Kidney (tissue), 14 donors: ENCODE measurements around the gene ASS1. TPM values are rescaled to one million over a fixed set of nuclear protein-coding genes. Genes with fewer than 3 reads are reported as not detected.

Experiments
- DNase-seq, 5 donors: peaks; one replicate each; pipeline ENCODE4 v3.0.0-alpha.2; 2013 to 2020
- FAIRE-seq: peaks from 2 replicates; lab custom pipeline; 2012; peaks lifted over from hg19 to GRCh38; lab: Jason Lieb, UNC
- H3K27ac ChIP-seq, 2 donors: one replicate each; pipeline ENCODE4 v1.7.0; 2013; ENCODE audit warnings: low read depth in 2 of 2, low read length in 2 of 2, inconsistent platforms in 1 of 2
- H3K27me3 ChIP-seq: one replicate; pipeline ENCODE4 v1.7.1; 2013; ENCODE audit warnings: low read length, inconsistent platforms; ENCODE audit not compliant: control insufficient read depth, insufficient read depth
- H3K36me3 ChIP-seq, 3 donors: one replicate each; pipeline versions ENCODE4 v1.7.0 to v1.7.1; 2013; ENCODE audit warnings: low read length in 3 of 3, control low read depth in 1 of 3, inconsistent platforms in 1 of 3; ENCODE audit not compliant: insufficient read depth in 3 of 3, control insufficient read depth in 2 of 3
- H3K4me1 ChIP-seq, 3 donors: one replicate each; pipeline versions ENCODE4 v1.7.0 to v1.7.1; 2013; ENCODE audit warnings: low read length in 3 of 3, inconsistent platforms in 1 of 3, low read depth in 1 of 3; ENCODE audit not compliant: control insufficient read depth in 2 of 3, insufficient read depth in 2 of 3
- H3K4me3 ChIP-seq, 3 donors: one replicate each; pipeline versions ENCODE4 v1.7.0 to v1.8.1; 2013; ENCODE audit warnings: low read length in 3 of 3, control low read depth in 1 of 3, inconsistent platforms in 1 of 3
- H3K9ac ChIP-seq, 3 donors: one replicate each; pipeline versions ENCODE4 v1.7.0 to v1.7.1; 2013; ENCODE audit warnings: low read length in 3 of 3, control low read depth in 1 of 3, inconsistent platforms in 1 of 3
- H3K9me3 ChIP-seq, 3 donors: one replicate each; pipeline versions ENCODE4 v1.7.0 to v1.7.1; 2013; ENCODE audit warnings: low read length in 3 of 3, control low read depth in 1 of 3, inconsistent platforms in 1 of 3; ENCODE audit not compliant: control insufficient read depth in 2 of 3, insufficient read depth in 1 of 3
- intact Hi-C: fragments of 100-400 bp; cut with DNase I; formaldehyde crosslinking; loops from one replicate; pipeline ENCODE4 v1.11.1; 2022
- polyA plus RNA-seq: library from polyadenylated mRNA; stranded (reverse); fragments of 350-450 nt; fragmentation: Illumina TruSeq; extraction: RNeasy Lipid Tissue Mini Kit (QIAGEN cat#74804); gene quantifications from one replicate; pipeline ENCODE4 v1.2.3, GENCODE V29; 2014; ENCODE audit warnings: low read depth, low replicate concordance; ENCODE audit not compliant: insufficient read depth
- total RNA-seq: library from RNA; stranded (reverse); fragmentation: NEBNext Ultra II Directional; extraction: Animal tissue kit (Norgen Biotek cat#: 25700); gene quantifications from one replicate; pipeline ENCODE4 v1.2.1, GENCODE V29; 2021
- TF ChIP-seq, protein P1 (sequence below): IDR thresholded peaks from 3 replicates; pipeline ENCODE4 v1.5.1; 2012; ENCODE audit warnings: mild to moderate bottlenecking, moderate library complexity, borderline replicate concordance; ENCODE audit not compliant: insufficient read depth; ENCODE audit errors: extremely low read depth
- donor health status: control.
- donor health status: control.
- donor health status: control.
- donor health status: control.
- donor health status: control.
- donor health status: DM: yes; HTN: yes; CAD: no.
- donor health status: Normal renal cell carcinoma (clear cell type).

The ASS1 gene
- total and polyA plus RNA-seq, 2 donors from 2014 or later, result 124 to 1,185 TPM

DNA sequence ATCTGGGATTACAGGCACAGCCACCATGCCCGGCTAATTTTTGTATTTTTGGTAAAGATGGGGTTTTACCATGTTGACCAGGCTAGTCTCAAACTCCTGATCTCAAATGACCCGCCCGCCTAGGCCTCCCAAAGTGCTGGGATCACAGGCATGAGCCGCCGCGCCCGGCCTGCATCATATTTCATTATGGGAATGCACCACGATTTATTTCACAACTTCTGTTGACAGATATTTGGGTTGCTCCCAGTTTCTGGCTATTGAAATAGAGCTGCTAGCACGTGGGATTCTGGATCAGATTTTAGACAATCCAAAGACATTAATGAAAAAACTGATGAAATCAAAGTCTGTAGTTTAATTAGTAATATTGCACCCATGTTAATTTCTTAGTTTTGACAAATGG lies 86.2 kb downstream of the ASS1 start:
- no peak overlapping the region for H3K9ac ChIP-seq
- peaks cover 3% of the 10 kb centered on the region for H3K27me3 ChIP-seq
- H3K9me3 ChIP-seq, result no peaks in the 10 kb centered on the region
- TF ChIP-seq, protein P1, sequence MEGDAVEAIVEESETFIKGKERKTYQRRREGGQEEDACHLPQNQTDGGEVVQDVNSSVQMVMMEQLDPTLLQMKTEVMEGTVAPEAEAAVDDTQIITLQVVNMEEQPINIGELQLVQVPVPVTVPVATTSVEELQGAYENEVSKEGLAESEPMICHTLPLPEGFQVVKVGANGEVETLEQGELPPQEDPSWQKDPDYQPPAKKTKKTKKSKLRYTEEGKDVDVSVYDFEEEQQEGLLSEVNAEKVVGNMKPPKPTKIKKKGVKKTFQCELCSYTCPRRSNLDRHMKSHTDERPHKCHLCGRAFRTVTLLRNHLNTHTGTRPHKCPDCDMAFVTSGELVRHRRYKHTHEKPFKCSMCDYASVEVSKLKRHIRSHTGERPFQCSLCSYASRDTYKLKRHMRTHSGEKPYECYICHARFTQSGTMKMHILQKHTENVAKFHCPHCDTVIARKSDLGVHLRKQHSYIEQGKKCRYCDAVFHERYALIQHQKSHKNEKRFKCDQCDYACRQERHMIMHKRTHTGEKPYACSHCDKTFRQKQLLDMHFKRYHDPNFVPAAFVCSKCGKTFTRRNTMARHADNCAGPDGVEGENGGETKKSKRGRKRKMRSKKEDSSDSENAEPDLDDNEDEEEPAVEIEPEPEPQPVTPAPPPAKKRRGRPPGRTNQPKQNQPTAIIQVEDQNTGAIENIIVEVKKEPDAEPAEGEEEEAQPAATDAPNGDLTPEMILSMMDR, result no peak
- DNase-seq (no peak), FAIRE-seq (no peak)
- H3K4me1 ChIP-seq, result peaks cover 0 to 3% (median 0%) of the 10 kb centered on the region in 3 donors
- no peak overlapping the region for H3K27ac ChIP-seq
- intact Hi-C loops, result no loop called here
- no peak overlapping the region for H3K4me3 ChIP-seq
- H3K36me3 ChIP-seq, result no peaks in the 10 kb centered on the region

DNA sequence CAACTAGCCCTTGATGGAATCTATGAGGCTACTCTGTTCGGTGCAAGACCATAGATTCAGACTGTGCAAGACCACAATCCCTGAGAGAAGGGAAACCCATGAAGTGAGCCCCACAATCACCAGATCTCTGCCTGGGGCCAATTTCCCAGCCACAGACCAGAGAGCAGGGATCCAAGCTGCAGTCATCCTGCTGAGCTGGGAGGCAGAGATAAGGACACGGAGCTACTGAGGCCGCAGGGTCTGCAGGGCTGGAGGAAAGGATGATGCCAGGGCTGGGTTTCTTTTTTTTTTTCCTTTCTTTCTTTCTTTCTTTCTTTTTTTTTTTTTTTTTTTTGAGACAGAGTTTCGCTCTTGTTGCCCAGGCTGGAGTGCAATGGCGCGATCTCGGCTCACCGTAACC lies 86.9 kb downstream of the ASS1 start:
- DNase-seq (no peak), FAIRE-seq (no peak)
- no peaks in the 10 kb centered on the region for H3K9me3 ChIP-seq
- TF ChIP-seq, protein P1, result no peak
- no peaks in the 10 kb centered on the region for H3K36me3 ChIP-seq
- no peak overlapping the region for H3K4me3 ChIP-seq
- H3K27me3 ChIP-seq, result peaks cover 5% of the 10 kb centered on the region
- no peak overlapping the region for H3K9ac ChIP-seq
- H3K27ac ChIP-seq, result no peak overlapping the region
- peaks cover 0 to 3% (median 0%) of the 10 kb centered on the region in 3 donors for H3K4me1 ChIP-seq
- intact Hi-C loops, result no loop called here

DNA sequence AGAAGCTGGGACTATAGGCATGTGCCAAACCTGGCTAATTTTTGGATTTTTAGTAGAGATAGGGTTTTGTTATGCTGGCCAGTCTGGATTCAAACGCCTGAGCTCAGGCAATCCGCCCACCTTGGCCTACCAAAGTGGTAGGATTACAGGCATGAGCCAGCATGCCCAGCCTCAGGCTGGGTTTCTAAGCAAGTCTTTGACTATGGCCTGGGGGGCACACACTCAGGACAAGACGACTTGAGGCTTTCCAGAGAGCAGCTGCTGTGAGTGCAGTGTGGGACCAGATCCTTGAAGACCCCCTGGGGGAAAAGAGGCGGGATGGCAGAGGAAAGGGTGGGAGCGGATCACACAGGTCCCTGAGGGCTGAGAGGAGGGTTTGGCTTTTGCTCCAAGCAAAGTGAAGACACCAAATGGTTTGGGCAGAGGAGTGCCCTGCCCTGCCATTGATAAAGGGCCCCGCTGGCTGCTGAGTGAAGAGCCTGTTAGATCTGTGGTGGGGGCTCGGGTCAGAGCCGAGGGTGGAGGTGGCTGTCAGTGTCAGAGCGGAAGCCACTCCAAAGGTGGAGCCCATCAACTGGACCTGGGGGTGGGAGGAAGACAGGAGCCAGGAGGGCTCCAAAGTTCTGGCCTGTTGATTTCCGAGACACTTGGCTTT lies 87.8 kb downstream of the ASS1 start:
- no peak overlapping the region for H3K9ac ChIP-seq
- no peak overlapping the region for H3K27ac ChIP-seq
- no peaks in the 10 kb centered on the region for H3K36me3 ChIP-seq
- H3K27me3 ChIP-seq, result peaks cover 9% of the 10 kb centered on the region
- no peak for FAIRE-seq
- H3K9me3 ChIP-seq, result no peaks in the 10 kb centered on the region
- no peak for DNase-seq
- H3K4me1 ChIP-seq, result peaks cover 0 to 5% (median 0%) of the 10 kb centered on the region in 3 donors
- TF ChIP-seq, protein P1, result no peak
- intact Hi-C loops, result no loop called here
- no peak overlapping the region for H3K4me3 ChIP-seq
